Calu3 (cell line): ENCODE measurements around the gene S1PR2. TPM values are rescaled to one million over a fixed set of nuclear protein-coding genes. Genes with fewer than 3 reads are reported as not detected.

Experiments used
- BruUV-seq: library from RNA; stranded (reverse); fragments of 400-500 nt; replicated peaks from 2 replicates; lab custom pipeline; 2021; lab: Mats Ljungman, UMichigan
- CTCF ChIA-PET: fragments of 300-600 bp; sonication (Branson Sonifier 250); formaldehyde crosslinking; loops from one replicate; lab custom pipeline; 2022; ENCODE audit warnings: antibody characterized with exemption; lab: Charles Lee
- DNase-seq: peaks from one replicate; pipeline ENCODE4 v3.0.0; 2022
- H3K27ac Mint-ChIP-seq: one replicate; pipeline ENCODE4 v1.8.0; 2022; ENCODE audit warnings: mixed read lengths; ENCODE audit not compliant: unreplicated experiment
- H3K27me3 Mint-ChIP-seq: one replicate; pipeline ENCODE4 v1.8.0; 2022; ENCODE audit warnings: mixed read lengths; ENCODE audit not compliant: unreplicated experiment
- H3K36me3 Mint-ChIP-seq: one replicate; pipeline ENCODE4 v1.8.0; 2022; ENCODE audit warnings: mild to moderate bottlenecking, moderate library complexity, mixed read lengths; ENCODE audit not compliant: insufficient read depth, unreplicated experiment
- H3K4me1 Mint-ChIP-seq: one replicate; pipeline ENCODE4 v1.8.0; 2022; ENCODE audit warnings: mild to moderate bottlenecking, low read depth, mixed read lengths; ENCODE audit not compliant: unreplicated experiment
- H3K4me3 Mint-ChIP-seq: one replicate; pipeline ENCODE4 v1.8.0; 2022; ENCODE audit warnings: mild to moderate bottlenecking, low read depth, moderate library complexity, mixed read lengths; ENCODE audit not compliant: unreplicated experiment
- H3K9me3 Mint-ChIP-seq: one replicate; pipeline ENCODE4 v1.8.0; 2022; ENCODE audit warnings: low read depth, mixed read lengths; ENCODE audit not compliant: unreplicated experiment
- CTCF ChIP-seq: fragments of 200-600 bp; IDR thresholded peaks from one replicate; pipeline ENCODE4 v1.8.0; 2022; ENCODE audit warnings: antibody characterized with exemption; ENCODE audit not compliant: unreplicated experiment
- intact Hi-C: fragments of 100-400 bp; cut with micrococcal nuclease; formaldehyde crosslinking; loops from one replicate; pipeline ENCODE4 v1.10.0; 2022; ENCODE audit not compliant: unreplicated experiment
- total RNA-seq: library from RNA; stranded (reverse); gene quantifications from 2 replicates; pipeline ENCODE4 v1.2.3, GENCODE V29; 2022

S1PR2 gene
- total RNA-seq, 1 experiment from 2014 or later = 4.8 TPM

GRCh38 chr19:10277795-10278589 lies 46.9 kb upstream of the S1PR2 start:
- TF ChIP-seq CTCF = no peak
- H3K4me3 Mint-ChIP-seq = no peak overlapping the region
- CTCF ChIA-PET = interaction anchor here (0.7 kb wide), 1 partner anchor 299 kb away, joined by 8 read pairs; no protein-coding TSS in a partner anchor
- no peak overlapping the region for H3K27ac Mint-ChIP-seq
- no peak for DNase-seq
- H3K9me3 Mint-ChIP-seq = no peaks in the 10 kb centered on the region
- H3K27me3 Mint-ChIP-seq = no peaks in the 10 kb centered on the region
- H3K4me1 Mint-ChIP-seq = peaks cover 15% of the 10 kb centered on the region
- intact Hi-C loops = no loop called here
- BruUV-seq = no TSS peak
- H3K36me3 Mint-ChIP-seq = peaks cover 80% of the 10 kb centered on the region

- H3K36me3 Mint-ChIP-seq = peaks cover 93% of the 10 kb centered on the region
- CTCF ChIA-PET = interaction anchor here (0.7 kb wide), 1 partner anchor 242 kb away, joined by 3 read pairs; no protein-coding TSS in a partner anchor
- no peak for DNase-seq
- no peak for TF ChIP-seq CTCF
- H3K27me3 Mint-ChIP-seq = no peaks in the 10 kb centered on the region
- no peaks in the 10 kb centered on the region for H3K9me3 Mint-ChIP-seq
- H3K4me3 Mint-ChIP-seq = peak overlapping the region; percentile 24
- H3K27ac Mint-ChIP-seq = no peak overlapping the region
- peaks cover 15% of the 10 kb centered on the region for H3K4me1 Mint-ChIP-seq
- intact Hi-C loops = no loop called here
- BruUV-seq = no TSS peak
Observed at GRCh38 chr19:10274589-10274988, 43.5 kb upstream of the S1PR2 start.

GRCh38 chr19:10271543-10272086 lies 40.5 kb upstream of the S1PR2 start:
- H3K4me1 Mint-ChIP-seq = peaks cover 18% of the 10 kb centered on the region
- no peaks in the 10 kb centered on the region for H3K9me3 Mint-ChIP-seq
- intact Hi-C loops = no loop called here
- peak overlapping the region; percentile 42 for H3K27ac Mint-ChIP-seq
- no peaks in the 10 kb centered on the region for H3K27me3 Mint-ChIP-seq
- H3K4me3 Mint-ChIP-seq = peak overlapping the region; percentile 71
- TSS peak; percentile 80 for BruUV-seq
- TF ChIP-seq CTCF = no peak
- CTCF ChIA-PET = interaction anchor here (0.6 to 3.7 kb wide), 7 partner anchors 12 to 189 kb away, joined by 3 to 40 read pairs (median 4); partner anchors contain the start of gene FDX2
- H3K36me3 Mint-ChIP-seq = peaks cover 68% of the 10 kb centered on the region
- no peak for DNase-seq

GRCh38 chr19:10270616-10271394 lies 39.7 kb upstream of the S1PR2 start, which contains the start of gene ICAM1:
TSS of gene ICAM1 (plus strand) at chr19:10271120. CDS start at chr19:10271160, 40 bp downstream.
- Mint-ChIP-seq H3K27ac (peak within 1 kb of the TSS; percentile 42), H3K27me3 (no peaks in the 10 kb centered on the region), H3K4me1 (peaks cover 23% of the 10 kb centered on the region), H3K36me3 (peaks cover 63% of the 10 kb centered on the region), H3K4me3 (peak within 1 kb of the TSS; percentile 71), H3K9me3 (no peaks in the 10 kb centered on the region)
- intact Hi-C loops = no loop called here
- peak; percentile 78 for DNase-seq
- BruUV-seq = TSS peak; percentile 96
- TF ChIP-seq CTCF = no peak
- CTCF ChIA-PET = interaction anchor here (0.6 to 3.7 kb wide), 10 partner anchors 9 to 584 kb away, joined by 3 to 40 read pairs (median 4); partner anchors contain the start of gene ICAM4
